Fibroblast of lung (primary cell): ENCODE results near the gene HBQ1. TPM values are rescaled to one million over a fixed set of nuclear protein-coding genes. Genes with fewer than 3 reads are reported as not detected.

Experiments used
- DNase-seq, 2 donors: peaks; one replicate each; pipeline versions ENCODE4 v3.0.0 to v3.0.0-alpha.2; 2010; ENCODE audit warnings: low read depth in 2 of 2
- H2AFZ ChIP-seq: 2 replicates; pipeline ENCODE4 v1.5.1; 2012; ENCODE audit warnings: low read length, control low read depth, inconsistent platforms
- H3K27ac ChIP-seq: 2 replicates; pipeline ENCODE4 v1.5.1; 2011; ENCODE audit warnings: low read length, control low read depth; ENCODE audit not compliant: insufficient read depth
- H3K27me3 ChIP-seq: 2 replicates; pipeline ENCODE4 v1.5.1; 2011; ENCODE audit warnings: mild to moderate bottlenecking, low read length; ENCODE audit not compliant: control insufficient read depth, insufficient read depth
- H3K36me3 ChIP-seq: 2 replicates; pipeline ENCODE4 v1.5.1; 2011; ENCODE audit warnings: low read length; ENCODE audit not compliant: control insufficient read depth, insufficient read depth
- H3K4me1 ChIP-seq: 2 replicates; pipeline ENCODE4 v1.5.1; 2011; ENCODE audit warnings: low read length; ENCODE audit not compliant: control insufficient read depth, insufficient read depth; ENCODE audit errors: extremely low read depth
- H3K4me2 ChIP-seq: 2 replicates; pipeline ENCODE4 v1.5.1; 2011; ENCODE audit warnings: low read length, control low read depth; ENCODE audit not compliant: insufficient read depth; ENCODE audit errors: extremely low read depth
- H3K4me3 ChIP-seq, 4 experiments: fragments of 200-600 bp in 1 of 4; sonication (generic) in 1 of 4; replicated peaks in 1 of 4; 2 replicates each; pipeline ENCODE4 v1.5.1; 2011 to 2016; ENCODE audit warnings: low read length in 4 of 4, low read depth in 3 of 4, mild to moderate bottlenecking in 3 of 4, control low read depth in 2 of 4, inconsistent platforms in 1 of 4, mixed read lengths in 1 of 4; ENCODE audit not compliant: insufficient read depth in 1 of 4; ENCODE audit errors: control extremely low read depth in 1 of 4
- H3K79me2 ChIP-seq: 2 replicates; pipeline ENCODE4 v1.5.1; 2012; ENCODE audit warnings: mild to moderate bottlenecking, low read length, inconsistent platforms; ENCODE audit not compliant: control insufficient read depth, insufficient read depth
- H3K9ac ChIP-seq: 2 replicates; pipeline ENCODE4 v1.5.1; 2011; ENCODE audit warnings: mild to moderate bottlenecking, low read length, control low read depth; ENCODE audit not compliant: insufficient read depth
- H3K9me3 ChIP-seq: 2 replicates; pipeline ENCODE4 v1.5.1; 2012; ENCODE audit warnings: low read depth, low read length; ENCODE audit not compliant: control insufficient read depth, insufficient read depth
- H4K20me1 ChIP-seq: 2 replicates; pipeline ENCODE4 v1.5.1; 2011; ENCODE audit warnings: low read length; ENCODE audit not compliant: control insufficient read depth, insufficient read depth; ENCODE audit errors: extremely low read depth
- EZH2 ChIP-seq: IDR thresholded peaks from 2 replicates; pipeline ENCODE4 v1.5.1; 2012; ENCODE audit warnings: low read length, control low read depth, mild to moderate bottlenecking; ENCODE audit errors: missing control alignments
- polyA minus RNA-seq: library from RNA; depleted of rRNA, polyadenylated mRNA; stranded (reverse); fragments of >200 nt; gene quantifications from 2 replicates; pipeline ENCODE4 v1.2.3, GENCODE V29; 2011; ENCODE audit warnings: low replicate concordance
- polyA plus RNA-seq, 2 donors: library from polyadenylated mRNA; depleted of rRNA in 1 of 2; stranded (reverse) in 1 of 2; unstranded in 1 of 2; fragments of >200 nt; gene quantifications; 2 replicates each; pipeline ENCODE4 v1.2.1, GENCODE V29; 2011 to 2012; ENCODE audit warnings: missing spikeins in 1 of 2
- total RNA-seq: library from RNA; depleted of rRNA; stranded (reverse); fragments of >200 nt; gene quantifications from 2 replicates; pipeline ENCODE4 v1.2.1, GENCODE V29; 2014
- TF ChIP-seq, protein P1 (sequence below), 2 donors: IDR thresholded peaks in 1 of 2; conservative IDR thresholded peaks in 1 of 2; 1 replicate in 1 of 2; 2 replicates in 1 of 2; pipeline ENCODE4 v1.5.1; 2011 to 2012; ENCODE audit warnings: low read length in 2 of 2, control low read depth in 1 of 2, inconsistent platforms in 1 of 2, low read depth in 1 of 2, mild to moderate bottlenecking in 1 of 2

The HBQ1 gene
- total RNA-seq (not detected in 2 replicates), polyA plus RNA-seq (not detected in 2 replicates), polyA minus RNA-seq (not detected in 2 replicates)
- 0.52 TPM in 1 of 2 replicates, not detected in the other for polyA plus RNA-seq (2012)

- no peaks in the 10 kb centered on the region for H3K9me3 ChIP-seq
- no peaks in the 10 kb centered on the region for H3K79me2 ChIP-seq
- peaks cover 6% of the 10 kb centered on the region for H3K4me1 ChIP-seq
- H3K27ac ChIP-seq = no peak within 1 kb of the TSS
- no peaks in the 10 kb centered on the region for H4K20me1 ChIP-seq
- no peak for TF ChIP-seq EZH2
- TF ChIP-seq, protein P1, sequence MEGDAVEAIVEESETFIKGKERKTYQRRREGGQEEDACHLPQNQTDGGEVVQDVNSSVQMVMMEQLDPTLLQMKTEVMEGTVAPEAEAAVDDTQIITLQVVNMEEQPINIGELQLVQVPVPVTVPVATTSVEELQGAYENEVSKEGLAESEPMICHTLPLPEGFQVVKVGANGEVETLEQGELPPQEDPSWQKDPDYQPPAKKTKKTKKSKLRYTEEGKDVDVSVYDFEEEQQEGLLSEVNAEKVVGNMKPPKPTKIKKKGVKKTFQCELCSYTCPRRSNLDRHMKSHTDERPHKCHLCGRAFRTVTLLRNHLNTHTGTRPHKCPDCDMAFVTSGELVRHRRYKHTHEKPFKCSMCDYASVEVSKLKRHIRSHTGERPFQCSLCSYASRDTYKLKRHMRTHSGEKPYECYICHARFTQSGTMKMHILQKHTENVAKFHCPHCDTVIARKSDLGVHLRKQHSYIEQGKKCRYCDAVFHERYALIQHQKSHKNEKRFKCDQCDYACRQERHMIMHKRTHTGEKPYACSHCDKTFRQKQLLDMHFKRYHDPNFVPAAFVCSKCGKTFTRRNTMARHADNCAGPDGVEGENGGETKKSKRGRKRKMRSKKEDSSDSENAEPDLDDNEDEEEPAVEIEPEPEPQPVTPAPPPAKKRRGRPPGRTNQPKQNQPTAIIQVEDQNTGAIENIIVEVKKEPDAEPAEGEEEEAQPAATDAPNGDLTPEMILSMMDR (conservative IDR thresholded peaks at IDR 0.05 in 1 of 2, IDR thresholded peaks at IDR 0.05 in 1 of 2; ENCODE audit: low read depth in 1 of 2, low read length in 2 of 2) = peak; percentile 10 to 19
- H3K4me3 ChIP-seq = peak within 1 kb of the TSS in 2 of 4 experiments; percentile 12 to 46
- H2AFZ ChIP-seq = no peak within 1 kb of the TSS
- H3K27me3 ChIP-seq = peaks cover 26% of the 10 kb centered on the region
- H3K9ac ChIP-seq = no peak within 1 kb of the TSS
- peaks cover 4% of the 10 kb centered on the region for H3K36me3 ChIP-seq
- peak in 1 of 2 donors; percentile 24 for DNase-seq
- peak within 1 kb of the TSS; percentile 72 for H3K4me2 ChIP-seq
Measured at GRCh38 chr16:180101-180675, at the start of gene HBQ1. Gene HBQ1, plus strand, starts transcription at chr16:180459. Its CDS starts 28 bp downstream, at chr16:180487.

GRCh38 chr16:130533-131173 is 49.6 kb upstream of the HBQ1 start:
- H3K9ac ChIP-seq = no peak overlapping the region
- TF ChIP-seq, protein P1 (conservative IDR thresholded peaks at IDR 0.05 in 1 of 2, IDR thresholded peaks at IDR 0.05 in 1 of 2; ENCODE audit: low read depth in 1 of 2, low read length in 2 of 2) = no peak
- TF ChIP-seq EZH2 = no peak
- no peak overlapping the region for H2AFZ ChIP-seq
- H3K27ac ChIP-seq = no peak overlapping the region
- no peak overlapping the region for H3K4me2 ChIP-seq
- no peak for DNase-seq
- no peaks in the 10 kb centered on the region for H3K36me3 ChIP-seq
- peaks cover 9% of the 10 kb centered on the region for H3K79me2 ChIP-seq
- H3K4me3 ChIP-seq = no peak overlapping the region
- H3K9me3 ChIP-seq = no peaks in the 10 kb centered on the region
- H3K4me1 ChIP-seq = no peaks in the 10 kb centered on the region
- H3K27me3 ChIP-seq = no peaks in the 10 kb centered on the region
- H4K20me1 ChIP-seq = no peaks in the 10 kb centered on the region

GRCh38 chr16:132120-132519 is 48.1 kb upstream of the HBQ1 start:
- no peak overlapping the region for H3K27ac ChIP-seq
- DNase-seq = no peak
- TF ChIP-seq, protein P1 (conservative IDR thresholded peaks at IDR 0.05 in 1 of 2, IDR thresholded peaks at IDR 0.05 in 1 of 2; ENCODE audit: low read depth in 1 of 2, low read length in 2 of 2) = no peak
- TF ChIP-seq EZH2 = no peak
- H3K9me3 ChIP-seq = no peaks in the 10 kb centered on the region
- no peaks in the 10 kb centered on the region for H4K20me1 ChIP-seq
- no peak overlapping the region for H3K9ac ChIP-seq
- H3K4me2 ChIP-seq = no peak overlapping the region
- no peaks in the 10 kb centered on the region for H3K27me3 ChIP-seq
- H3K36me3 ChIP-seq = no peaks in the 10 kb centered on the region
- H3K4me1 ChIP-seq = no peaks in the 10 kb centered on the region
- H3K4me3 ChIP-seq = no peak overlapping the region
- peaks cover 9% of the 10 kb centered on the region for H3K79me2 ChIP-seq
- no peak overlapping the region for H2AFZ ChIP-seq
